Measurements from ENCODE around the gene TBC1D20.

- TF ChIP-seq EZH2 (IDR thresholded peaks at IDR 0.05; ENCODE audit: insufficient read depth, low read length), result no peak
- TF ChIP-seq CTCF (IDR thresholded peaks at IDR 0.05; ENCODE audit: insufficient read depth, low read depth, low read length), result no peak
Observed at GRCh38 chr20:427401-427800, 34.9 kb downstream of the TBC1D20 start.

Data from astrocyte (in vitro differentiated cells and primary cell).